GM19238 (cell line): ENCODE measurements around the gene CYP2E1.
"Not testable (repeated sequence)": the region's sequence is repeated elsewhere in the genome, so short reads cannot be mapped to it uniquely, and the experiment has no call there.

ENCODE experiments used
- DNase-seq: peaks from one replicate; pipeline ENCODE4 v3.0.0; 2011; ENCODE audit warnings: low spot score; ENCODE audit not compliant: insufficient read length

Gene CYP2E1

GRCh38 chr10:133569801-133570200, 42.6 kb downstream of the CYP2E1 start:
- DNase-seq = not testable (repeated sequence)

- DNase-seq = not testable (repeated sequence)
Measured at GRCh38 chr10:133572055-133572454, 44.9 kb downstream of the CYP2E1 start.

DNA sequence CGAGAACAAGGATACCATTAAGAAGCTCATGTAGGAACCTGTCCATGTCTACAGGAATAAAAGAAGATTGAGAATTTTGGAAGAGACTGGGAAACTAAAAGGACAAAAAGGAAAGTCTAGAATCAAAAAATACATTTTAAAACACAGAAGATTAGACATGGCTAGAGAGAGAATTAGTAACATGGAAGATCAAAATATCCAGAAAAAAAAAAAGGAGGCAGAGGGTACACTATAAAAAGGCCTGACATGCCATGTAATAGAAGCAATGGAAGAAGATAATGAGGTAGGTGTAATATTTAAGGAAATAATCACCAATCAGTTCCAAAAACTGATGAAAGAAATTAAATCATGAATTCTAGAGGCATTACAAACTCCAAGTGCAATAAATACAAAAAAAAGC, 46.3 kb downstream of the CYP2E1 start:
- DNase-seq = not testable (repeated sequence)

GRCh38 chr10:133577037-133577436, 49.9 kb downstream of the CYP2E1 start:
- not testable (repeated sequence) for DNase-seq
